Fibroblast of pulmonary artery (primary cell): Measurements from ENCODE around the gene STMP1.
A peak's percentile ranks its signal among the peaks of the same experiment; 100 is the strongest.

Source experiments
- DNase-seq: peaks from one replicate; pipeline ENCODE4 v3.0.0-alpha.2; 2010; ENCODE audit warnings: low read depth
- H3K4me3 ChIP-seq: replicated peaks from 2 replicates; pipeline ENCODE4 v1.5.1; 2011; ENCODE audit warnings: low read depth, mild to moderate bottlenecking, control low read depth, low read length, moderate library complexity
- CTCF ChIP-seq: IDR thresholded peaks from 2 replicates; pipeline ENCODE4 v1.5.1; 2011; ENCODE audit warnings: mild to moderate bottlenecking, control low read depth, low read length, inconsistent platforms; ENCODE audit errors: missing control alignments

The STMP1 gene

GRCh38 chr7:135662373-135663114 is at the start of gene STMP1:
Gene STMP1 (plus strand): TSS chr7:135662514.
- peak; percentile 97 for DNase-seq
- peak; percentile 49 for TF ChIP-seq CTCF
- peak within 1 kb of the TSS; percentile 98 for H3K4me3 ChIP-seq

GRCh38 chr7:135616136-135616535 is 46.2 kb upstream of the STMP1 start:
- TF ChIP-seq CTCF = no peak
- DNase-seq = no peak
- no peak overlapping the region for H3K4me3 ChIP-seq

- DNase-seq = no peak
- no peak overlapping the region for H3K4me3 ChIP-seq
- no peak for TF ChIP-seq CTCF
These were observed 44.5 kb upstream of the STMP1 start for GRCh38 chr7:135617781-135618180.

GRCh38 chr7:135618510-135618909 is 43.8 kb upstream of the STMP1 start:
- TF ChIP-seq CTCF = no peak
- no peak for DNase-seq
- no peak overlapping the region for H3K4me3 ChIP-seq

GRCh38 chr7:135620447-135620846 is 41.9 kb upstream of the STMP1 start:
- no peak for DNase-seq
- H3K4me3 ChIP-seq = no peak overlapping the region
- TF ChIP-seq CTCF = no peak

GRCh38 chr7:135620980-135621850 is 41.1 kb upstream of the STMP1 start:
- DNase-seq = peak; percentile 93

More at GRCh38 chr7:135620980-135621850, 41.1 kb upstream of the STMP1 start:
- H3K4me3 ChIP-seq = no peak overlapping the region
- TF ChIP-seq CTCF = peak; percentile 93
